Gastroesophageal sphincter (tissue), 4 donors: ENCODE measurements around the gene RAD9B. TPM values are rescaled to one million over a fixed set of nuclear protein-coding genes. Genes with fewer than 3 reads are reported as not detected.

Source experiments
- ATAC-seq: fragments of 150-250 bp; one replicate; pipeline ENCODE4 v1.9.1; 2016; ENCODE audit warnings: mild to moderate bottlenecking, moderate library complexity
- H3K27ac ChIP-seq, 4 donors: fragments of 200-600 bp; sonication (generic) in 3 of 4; 1 replicate in 3 of 4; 2 replicates in 1 of 4; pipeline ENCODE4 v1.5.1; 2016 to 2019
- H3K27me3 ChIP-seq: fragments of 200-600 bp; sonication (generic); one replicate; pipeline ENCODE4 v1.5.1; 2019
- H3K36me3 ChIP-seq, 2 donors: fragments of 200-600 bp; sonication (generic); one replicate each; pipeline ENCODE4 v1.5.1; 2019; ENCODE audit warnings: control low read depth in 1 of 2
- H3K4me1 ChIP-seq, 3 donors: fragments of 200-600 bp; sonication (generic); 1 replicate in 2 of 3; 2 replicates in 1 of 3; pipeline ENCODE4 v1.5.1; 2016 to 2019; ENCODE audit warnings: control low read depth in 2 of 3
- H3K4me3 ChIP-seq, 2 donors: fragments of 200-600 bp; sonication (generic); one replicate each; pipeline ENCODE4 v1.5.1; 2019; ENCODE audit warnings: mild to moderate bottlenecking in 1 of 2, moderate library complexity in 1 of 2
- H3K9me3 ChIP-seq, 3 donors: fragments of 200-600 bp; sonication (generic); one replicate each; pipeline ENCODE4 v1.5.1; 2017 to 2019; ENCODE audit warnings: control low read depth in 2 of 3
- EP300 ChIP-seq: sonication (generic); formaldehyde crosslinking; IDR thresholded peaks from one replicate; pipeline ENCODE4 v1.6.1; 2017; ENCODE audit warnings: antibody characterized with exemption, mild to moderate bottlenecking
- POLR2A ChIP-seq, 2 donors: fragments of 450-650 bp; IDR thresholded peaks; one replicate each; pipeline ENCODE4 v1.6.1; 2017; ENCODE audit warnings: antibody characterized with exemption in 2 of 2, mild to moderate bottlenecking in 2 of 2, moderate library complexity in 1 of 2
- POLR2AphosphoS5 ChIP-seq: sonication (generic); formaldehyde crosslinking; IDR thresholded peaks from one replicate; pipeline ENCODE4 v1.6.1; 2017; ENCODE audit warnings: antibody characterized with exemption
- WGBS, 2 donors: methylation state at CpG; one replicate each; pipeline ENCODE4 v1.1.5; 2018; ENCODE audit warnings: low coverage in 1 of 2; 5-methylcytosine and 5-hydroxymethylcytosine counted together
- total RNA-seq, 4 donors: library from RNA; depleted of rRNA; stranded (reverse); fragments of >200 nt; gene quantifications; one replicate each; pipeline ENCODE4 v1.1.0, GENCODE V29; 2016
- TF ChIP-seq, protein P1 (sequence below), 4 experiments: fragments of 200-600 bp in 2 of 4; fragments of 450-650 bp in 2 of 4; sonication (generic) in 1 of 4; IDR thresholded peaks; one replicate each; pipeline ENCODE4 v1.5.1; 2017 to 2019; ENCODE audit warnings: antibody characterized with exemption in 4 of 4, mild to moderate bottlenecking in 2 of 4, moderate library complexity in 2 of 4

Gene RAD9B
- total RNA-seq, 4 donors from 2014 or later = 1.1 to 5.1 (median 1.9) TPM

DNA sequence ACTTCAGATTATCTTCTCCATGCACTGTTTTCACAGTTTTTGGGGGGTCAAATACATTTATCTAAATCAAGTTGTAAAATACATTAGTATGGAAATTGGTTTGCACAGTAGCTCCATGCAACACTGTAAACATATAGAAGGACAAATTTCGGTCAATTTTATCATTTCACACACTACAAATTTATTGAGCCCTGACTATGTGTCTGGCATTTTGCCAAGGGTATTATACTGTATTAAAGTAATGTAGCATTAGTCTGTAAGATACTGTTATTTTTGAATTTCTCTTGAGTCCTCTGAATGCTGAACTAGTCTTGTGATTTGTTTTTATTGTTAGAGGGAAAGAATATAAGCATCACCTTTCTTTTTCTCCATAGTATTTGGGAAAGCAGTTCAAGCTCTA is 1.3 kb downstream of the RAD9B start:
- Histone ChIP-seq H3K9me3 (no peaks in the 10 kb centered on the region), H3K27ac (no peak overlapping the region), H3K27me3 (no peaks in the 10 kb centered on the region), H3K4me1 (peaks cover 3 to 37% (median 10%) of the 10 kb centered on the region in 3 donors), H3K36me3 (no peaks in the 10 kb centered on the region), H3K4me3 (no peak overlapping the region)
- ATAC-seq = no peak
- 61 to 92% methylated on average over 1 of the region's 1 CpG for WGBS, 2 donors
- TF ChIP-seq, protein P1, sequence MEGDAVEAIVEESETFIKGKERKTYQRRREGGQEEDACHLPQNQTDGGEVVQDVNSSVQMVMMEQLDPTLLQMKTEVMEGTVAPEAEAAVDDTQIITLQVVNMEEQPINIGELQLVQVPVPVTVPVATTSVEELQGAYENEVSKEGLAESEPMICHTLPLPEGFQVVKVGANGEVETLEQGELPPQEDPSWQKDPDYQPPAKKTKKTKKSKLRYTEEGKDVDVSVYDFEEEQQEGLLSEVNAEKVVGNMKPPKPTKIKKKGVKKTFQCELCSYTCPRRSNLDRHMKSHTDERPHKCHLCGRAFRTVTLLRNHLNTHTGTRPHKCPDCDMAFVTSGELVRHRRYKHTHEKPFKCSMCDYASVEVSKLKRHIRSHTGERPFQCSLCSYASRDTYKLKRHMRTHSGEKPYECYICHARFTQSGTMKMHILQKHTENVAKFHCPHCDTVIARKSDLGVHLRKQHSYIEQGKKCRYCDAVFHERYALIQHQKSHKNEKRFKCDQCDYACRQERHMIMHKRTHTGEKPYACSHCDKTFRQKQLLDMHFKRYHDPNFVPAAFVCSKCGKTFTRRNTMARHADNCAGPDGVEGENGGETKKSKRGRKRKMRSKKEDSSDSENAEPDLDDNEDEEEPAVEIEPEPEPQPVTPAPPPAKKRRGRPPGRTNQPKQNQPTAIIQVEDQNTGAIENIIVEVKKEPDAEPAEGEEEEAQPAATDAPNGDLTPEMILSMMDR (IDR thresholded peaks at IDR 0.05) = no peak
- TF ChIP-seq POLR2A (IDR thresholded peaks at IDR 0.05) (no peak), EP300 (no peak), POLR2AphosphoS5 (no peak)

DNA sequence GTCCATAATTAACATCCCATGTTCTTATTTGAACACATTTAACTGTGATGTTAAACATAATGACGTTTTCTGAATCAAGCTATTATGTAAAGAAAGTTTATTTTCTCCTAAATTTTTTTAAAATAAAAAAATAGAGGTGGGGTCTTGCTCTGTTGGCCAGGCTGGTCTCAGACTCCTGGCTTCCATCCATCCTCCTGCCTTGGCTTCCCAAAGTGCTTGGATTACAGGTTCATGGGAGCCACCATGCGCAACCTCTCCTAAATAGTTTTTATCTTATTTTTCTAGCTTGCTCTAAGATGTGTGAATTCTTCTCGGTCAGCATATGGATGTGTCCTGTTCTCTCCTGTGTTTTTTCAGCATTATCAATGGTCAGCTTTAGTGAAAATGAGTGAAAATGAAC is 3.2 kb downstream of the RAD9B start:
- TF ChIP-seq POLR2A (IDR thresholded peaks at IDR 0.05) = no peak
- TF ChIP-seq EP300 = no peak
- TF ChIP-seq POLR2AphosphoS5 = no peak
- TF ChIP-seq, protein P1 (IDR thresholded peaks at IDR 0.05) = no peak
- Histone ChIP-seq H3K4me1 (peaks cover 0 to 18% (median 6%) of the 10 kb centered on the region in 3 donors), H3K27ac (no peak overlapping the region), H3K36me3 (no peaks in the 10 kb centered on the region), H3K27me3 (no peaks in the 10 kb centered on the region), H3K4me3 (no peak overlapping the region), H3K9me3 (no peaks in the 10 kb centered on the region)
- 65 to 69% methylated on average over 3 of the region's 3 CpGs for WGBS, 2 donors
- no peak for ATAC-seq

DNA sequence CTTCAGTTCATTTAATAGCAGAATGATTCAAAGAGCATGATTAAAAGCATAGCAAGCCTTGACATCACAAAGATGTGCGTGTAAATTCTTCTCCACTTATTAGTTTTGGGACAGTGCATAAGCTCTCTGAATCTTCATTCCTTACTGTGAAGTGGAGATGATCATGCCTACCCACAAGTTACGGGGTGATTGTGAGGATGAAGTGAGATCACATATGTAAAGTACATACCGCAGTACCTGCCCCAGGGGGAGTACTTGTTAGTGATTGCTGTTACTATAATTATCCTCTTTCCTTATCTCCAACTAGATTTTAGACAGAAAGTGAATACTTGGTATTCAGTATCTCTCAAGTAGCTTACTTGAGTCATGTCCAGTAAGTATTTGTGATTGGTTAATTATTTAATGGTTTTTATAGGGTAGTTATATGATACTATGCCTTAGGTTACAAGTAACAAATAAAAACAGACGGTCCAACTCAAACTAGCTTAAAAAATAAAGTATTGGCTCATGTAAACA is 6.0 kb downstream of the RAD9B start:
- Histone ChIP-seq H3K4me1 (peaks cover 0 to 8% (median 0%) of the 10 kb centered on the region in 3 donors), H3K27me3 (no peaks in the 10 kb centered on the region), H3K9me3 (no peaks in the 10 kb centered on the region), H3K36me3 (no peaks in the 10 kb centered on the region), H3K4me3 (no peak overlapping the region), H3K27ac (no peak overlapping the region)
- no peak for TF ChIP-seq EP300
- no peak for TF ChIP-seq POLR2AphosphoS5
- TF ChIP-seq, protein P1 (IDR thresholded peaks at IDR 0.05) = no peak
- TF ChIP-seq POLR2A (IDR thresholded peaks at IDR 0.05) = no peak
- no peak for ATAC-seq
- WGBS, 2 donors = 88 to 90% methylated on average over 4 of the region's 4 CpGs

DNA sequence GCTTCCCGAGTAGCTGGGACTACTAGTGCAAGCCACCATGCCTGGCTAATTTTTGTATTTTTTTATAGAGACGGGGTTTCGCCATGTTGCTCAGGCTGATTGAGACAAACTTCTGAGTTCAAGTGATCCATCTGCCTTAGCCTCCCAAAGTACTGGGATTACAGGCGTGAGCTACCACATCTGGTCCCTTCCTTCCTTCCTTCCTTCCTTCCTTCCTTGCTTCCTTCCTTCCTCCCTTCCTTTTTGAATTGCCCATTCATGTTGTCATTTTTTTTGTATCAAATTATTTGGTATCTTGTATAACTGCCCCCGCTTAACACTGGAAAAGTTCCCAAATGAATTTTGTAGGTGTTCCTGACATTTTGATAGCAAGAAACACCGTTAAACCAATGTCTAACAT is 11.7 kb downstream of the RAD9B start:
- Histone ChIP-seq H3K4me3 (no peak overlapping the region), H3K27me3 (no peaks in the 10 kb centered on the region), H3K27ac (no peak overlapping the region), H3K36me3 (no peaks in the 10 kb centered on the region), H3K4me1 (peaks cover 0 to 8% (median 0%) of the 10 kb centered on the region in 3 donors), H3K9me3 (no peaks in the 10 kb centered on the region)
- no peak for ATAC-seq
- 72 to 87% methylated on average over 4 to 6 of the region's 6 CpGs for WGBS, 2 donors
- TF ChIP-seq EP300 = no peak
- TF ChIP-seq, protein P1 (IDR thresholded peaks at IDR 0.05) = no peak
- no peak for TF ChIP-seq POLR2A (IDR thresholded peaks at IDR 0.05)
- no peak for TF ChIP-seq POLR2AphosphoS5

DNA sequence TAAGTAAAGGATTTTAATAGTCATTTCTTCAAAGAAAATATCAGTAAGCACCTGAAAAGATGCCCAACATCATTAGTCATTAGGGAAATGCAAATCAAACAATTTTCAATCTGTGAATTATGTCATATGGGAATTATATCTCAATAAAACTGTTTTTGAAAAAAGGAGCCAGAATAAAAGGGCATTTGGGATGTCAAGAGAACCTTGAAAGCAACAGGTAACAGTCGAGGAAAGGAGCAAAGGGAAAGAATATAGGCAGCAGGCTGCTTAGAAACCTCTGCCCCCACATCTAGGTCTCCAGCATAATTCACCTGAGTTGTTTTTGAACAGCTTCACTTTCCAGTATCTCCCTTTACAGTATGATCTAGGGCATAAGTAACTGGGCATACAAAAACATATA is 12.2 kb downstream of the RAD9B start:
- H3K4me1 ChIP-seq = peaks cover 0 to 8% (median 0%) of the 10 kb centered on the region in 3 donors
- H3K27ac ChIP-seq = no peak overlapping the region
- WGBS, 2 donors = 76 to 100% methylated on average over 1 of the region's 1 CpG
- no peak for ATAC-seq
- no peaks in the 10 kb centered on the region for H3K36me3 ChIP-seq
- no peaks in the 10 kb centered on the region for H3K27me3 ChIP-seq
- H3K9me3 ChIP-seq = no peaks in the 10 kb centered on the region
- TF ChIP-seq, protein P1 (IDR thresholded peaks at IDR 0.05) = no peak
- no peak for TF ChIP-seq POLR2A (IDR thresholded peaks at IDR 0.05)
- no peak for TF ChIP-seq POLR2AphosphoS5
- TF ChIP-seq EP300 = no peak
- no peak overlapping the region for H3K4me3 ChIP-seq
